Heart right ventricle (tissue), 16 donors: ENCODE measurements around the gene ZC3H12D. TPM values are rescaled to one million over a fixed set of nuclear protein-coding genes. Genes with fewer than 3 reads are reported as not detected.

Source experiments
- ATAC-seq, 8 donors: fragments of 200-7000 bp; cut with Tn5 transposase; one replicate each; pipeline ENCODE4 v1.9.1; 2020; ENCODE audit warnings: mild to moderate bottlenecking in 8 of 8, moderate library complexity in 8 of 8, moderate number of reproducible peaks in 1 of 8
- DNase-seq, 2 donors: peaks; one replicate each; pipeline ENCODE4 v3.0.0-alpha.2; 2020
- H3K27ac ChIP-seq, 10 donors: fragments of 200-600 bp; sonication (generic) in 2 of 10; one replicate each; pipeline versions ENCODE4 v1.5.0 to v1.8.0; 2020 to 2022; ENCODE audit warnings: mild to moderate bottlenecking in 3 of 10
- H3K27me3 ChIP-seq, 7 donors: fragments of 200-600 bp; one replicate each; pipeline ENCODE4 v1.8.0; 2021 to 2022; ENCODE audit warnings: mild to moderate bottlenecking in 2 of 7
- H3K36me3 ChIP-seq, 9 donors: fragments of 200-600 bp; sonication (generic) in 1 of 9; one replicate each; pipeline versions ENCODE4 v1.5.0 to v1.8.0; 2020 to 2022; ENCODE audit warnings: mild to moderate bottlenecking in 2 of 9
- H3K4me1 ChIP-seq, 9 donors: fragments of 200-600 bp; sonication (generic) in 1 of 9; one replicate each; pipeline versions ENCODE4 v1.5.0 to v1.8.0; 2020 to 2022; ENCODE audit warnings: mild to moderate bottlenecking in 4 of 9
- H3K4me3 ChIP-seq, 10 donors: fragments of 200-600 bp; sonication (generic) in 2 of 10; one replicate each; pipeline versions ENCODE4 v1.5.0 to v1.8.0; 2020 to 2022; ENCODE audit warnings: mild to moderate bottlenecking in 7 of 10, moderate library complexity in 2 of 10
- H3K9me3 ChIP-seq, 11 donors: fragments of 200-600 bp in 10 of 11; sonication (generic) in 2 of 11; one replicate each; pipeline versions ENCODE4 v1.5.0 to v1.8.0; 2013 to 2022; ENCODE audit warnings: mild to moderate bottlenecking in 2 of 11, control low read depth in 1 of 11, moderate library complexity in 1 of 11
- WGBS, 2 donors: extraction: QIAGEN DNeasy Blood & Tissue Kit; methylation state at CpG; one replicate each; pipeline ENCODE4 v1.1.7; 2013; ENCODE audit warnings: inconsistent platforms in 1 of 2; 5-methylcytosine and 5-hydroxymethylcytosine counted together
- intact Hi-C, 10 donors: fragments of 100-400 bp; cut with DNase I; formaldehyde crosslinking; loops; one replicate each; pipeline versions ENCODE4 v1.11.1 to v1.14.2; 2022
- polyA plus RNA-seq, 2 donors: library from polyadenylated mRNA; stranded (reverse); fragments of 200-250 nt; gene quantifications; one replicate each; pipeline ENCODE4 v1.2.3, GENCODE V29; 2013
- total RNA-seq, 10 donors: library from RNA; stranded (reverse); fragmentation: NEBNext Ultra II Directional in 3 of 10; extraction: Animal tissue kit (Norgen Biotek cat#: 25700) in 3 of 10; gene quantifications; one replicate each; pipeline versions ENCODE4 v1.2.1 to v1.2.4, GENCODE V29; 2021 to 2023
- TF ChIP-seq, protein P1 (sequence below), 9 donors: fragments of 200-600 bp; sonication (generic) in 2 of 9; IDR thresholded peaks; one replicate each; pipeline versions ENCODE4 v1.5.0 to v1.8.0; 2021 to 2022; ENCODE audit warnings: antibody characterized with exemption in 9 of 9, mild to moderate bottlenecking in 5 of 9, moderate library complexity in 1 of 9
- donor health status: Arrhythmogenic right ventricular cardiomyopathy.
- donor health status: ischemic (EF 13 %, LVEDD 7.1; RV severe dilation, severe dysfunction).
- donor health status: healthy with polysubstance abuse.
- donor health status: DM: no; HTN: yes; CAD: no.
- donor health status: DM: no; HTN: no; CAD: no.
- donor health status: ischemic (EF 25% LVEDD 6.9; RV normal size, moderate dysfunction).
- donor health status: ischemic (EF 25% LVEDD 5.7; RV mildly dilated, moderate dysfunction).
- donor health status: healthy.
- donor health status: DM: yes; HTN: yes; CAD: no.
- donor health status: Ischemic cardiomyopathy.
- donor health status: ischemic (EF 35%, LVEDD 5.7; RV mildly dilated, moderate dysfunction).
- donor health status: nonischemic (EF 11% LVEDD 7.7; RV severe dilation, severe dysfunction).
- donor health status: DM: yes; HTN: yes; CAD: no.
- donor health status: PGD.
- donor health status: ischemic (EF 29% LVEDD 5.4; RV normal size, mild dysfunction).
- donor health status: nonischemic (EF 23%, LVEDD 6.1; RV moderate dilation, normal function).

The ZC3H12D gene
- total and polyA plus RNA-seq, 12 donors: 0.14 to 1.2 (median 0.31) TPM

DNA sequence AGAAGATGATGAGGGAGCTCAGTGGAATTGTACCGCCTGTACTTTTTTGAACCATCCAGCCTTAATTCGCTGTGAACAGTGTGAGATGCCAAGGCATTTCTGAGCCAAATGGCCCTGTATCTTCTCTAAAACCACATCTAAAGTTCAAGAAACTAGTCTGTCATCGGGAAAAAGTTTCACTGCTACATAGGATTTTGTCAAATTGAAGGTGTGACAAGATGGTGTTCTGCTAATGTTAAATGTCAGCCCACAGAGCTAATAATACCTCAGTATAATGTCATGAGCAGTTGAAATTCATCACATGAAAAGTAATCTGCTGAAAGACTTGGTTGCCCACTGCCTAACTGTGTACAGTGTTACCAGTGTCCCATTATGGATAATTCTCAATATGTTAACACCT lies 75.2 kb downstream of the ZC3H12D start:
- TF ChIP-seq, protein P1, sequence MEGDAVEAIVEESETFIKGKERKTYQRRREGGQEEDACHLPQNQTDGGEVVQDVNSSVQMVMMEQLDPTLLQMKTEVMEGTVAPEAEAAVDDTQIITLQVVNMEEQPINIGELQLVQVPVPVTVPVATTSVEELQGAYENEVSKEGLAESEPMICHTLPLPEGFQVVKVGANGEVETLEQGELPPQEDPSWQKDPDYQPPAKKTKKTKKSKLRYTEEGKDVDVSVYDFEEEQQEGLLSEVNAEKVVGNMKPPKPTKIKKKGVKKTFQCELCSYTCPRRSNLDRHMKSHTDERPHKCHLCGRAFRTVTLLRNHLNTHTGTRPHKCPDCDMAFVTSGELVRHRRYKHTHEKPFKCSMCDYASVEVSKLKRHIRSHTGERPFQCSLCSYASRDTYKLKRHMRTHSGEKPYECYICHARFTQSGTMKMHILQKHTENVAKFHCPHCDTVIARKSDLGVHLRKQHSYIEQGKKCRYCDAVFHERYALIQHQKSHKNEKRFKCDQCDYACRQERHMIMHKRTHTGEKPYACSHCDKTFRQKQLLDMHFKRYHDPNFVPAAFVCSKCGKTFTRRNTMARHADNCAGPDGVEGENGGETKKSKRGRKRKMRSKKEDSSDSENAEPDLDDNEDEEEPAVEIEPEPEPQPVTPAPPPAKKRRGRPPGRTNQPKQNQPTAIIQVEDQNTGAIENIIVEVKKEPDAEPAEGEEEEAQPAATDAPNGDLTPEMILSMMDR (IDR thresholded peaks at IDR 0.05): no peak
- H3K36me3 ChIP-seq: peaks cover 0 to 57% (median 7%) of the 10 kb centered on the region in 9 donors
- ATAC-seq (peak in 7 of 8 donors; percentile 68 to 87 (median 77)), DNase-seq (no peak)
- H3K27ac ChIP-seq: peak overlapping the region in 6 of 10 donors; percentile 2 to 54 (median 38)
- no peaks in the 10 kb centered on the region for H3K27me3 ChIP-seq
- H3K9me3 ChIP-seq: no peaks in the 10 kb centered on the region
- WGBS, 2 donors: 67 to 81% methylated on average over 3 of the region's 3 CpGs
- H3K4me3 ChIP-seq: no peak overlapping the region
- H3K4me1 ChIP-seq: peaks cover 0 to 31% (median 6%) of the 10 kb centered on the region in 9 donors
- intact Hi-C loops: loop anchor here in 4 of 10 donors (2.0 to 10.0 kb wide), 4 partner anchors 91 to 215 kb away; partner anchors contain the start of gene TAB2 (in 3 of the 4)

DNA sequence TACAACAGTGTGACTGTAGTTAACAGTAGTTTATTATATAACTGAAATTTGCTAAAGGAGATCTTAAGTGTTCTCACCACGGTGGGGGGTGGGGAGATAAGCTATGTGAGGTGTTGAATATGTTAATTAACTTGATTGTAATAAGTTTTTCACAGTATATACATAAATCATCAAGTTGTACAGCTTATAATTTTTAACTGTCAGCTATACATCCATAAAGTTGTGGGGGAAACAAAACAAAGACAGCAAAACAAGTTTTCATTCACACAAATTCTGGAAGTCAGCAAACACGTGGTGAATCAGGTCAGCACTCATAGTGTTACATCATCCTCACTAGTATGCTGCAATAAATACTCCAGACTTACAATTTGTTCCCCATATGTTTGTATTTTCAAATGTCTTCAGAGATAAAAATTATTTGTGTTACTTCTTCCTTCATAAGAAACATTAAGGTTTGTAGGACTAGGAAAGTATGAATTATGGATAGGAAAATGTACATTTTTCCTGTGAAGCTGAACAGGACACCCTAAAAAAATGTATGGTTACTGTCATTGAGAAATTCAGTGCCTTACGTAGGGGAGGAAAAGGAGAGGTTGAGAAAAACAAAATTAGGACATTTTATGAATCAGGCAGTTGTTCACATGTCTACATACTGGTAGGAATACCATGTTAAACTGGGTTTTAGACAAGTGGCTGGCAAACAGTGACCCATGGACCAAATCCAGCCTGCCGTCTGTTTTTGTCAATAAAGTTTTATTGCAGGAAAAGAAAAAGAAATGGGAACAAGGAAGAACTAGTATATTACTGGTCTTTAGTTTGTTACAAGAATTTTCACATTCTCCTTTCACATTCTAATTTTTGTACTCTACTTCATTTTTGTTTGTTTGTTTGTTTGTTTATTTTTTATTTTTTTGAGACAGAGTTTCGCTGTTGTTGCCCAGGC lies 78.7 kb downstream of the ZC3H12D start:
- no peaks in the 10 kb centered on the region for H3K27me3 ChIP-seq
- H3K4me3 ChIP-seq: no peak overlapping the region
- peak overlapping the region in 1 of 10 donors; percentile 3 for H3K27ac ChIP-seq
- TF ChIP-seq, protein P1 (IDR thresholded peaks at IDR 0.05): no peak
- 82 to 83% methylated on average over 5 of the region's 5 CpGs for WGBS, 2 donors
- intact Hi-C loops: loop anchor here in 2 of 10 donors (10.0 kb wide), 1 partner anchor 91 kb away; the partner anchor contains the start of gene TAB2 (in 2 of the 2)
- ATAC-seq: no peak
- no peak for DNase-seq
- H3K36me3 ChIP-seq: peaks cover 0 to 83% (median 9%) of the 10 kb centered on the region in 9 donors
- H3K4me1 ChIP-seq: peaks cover 0 to 20% (median 6%) of the 10 kb centered on the region in 9 donors
- no peaks in the 10 kb centered on the region for H3K9me3 ChIP-seq

DNA sequence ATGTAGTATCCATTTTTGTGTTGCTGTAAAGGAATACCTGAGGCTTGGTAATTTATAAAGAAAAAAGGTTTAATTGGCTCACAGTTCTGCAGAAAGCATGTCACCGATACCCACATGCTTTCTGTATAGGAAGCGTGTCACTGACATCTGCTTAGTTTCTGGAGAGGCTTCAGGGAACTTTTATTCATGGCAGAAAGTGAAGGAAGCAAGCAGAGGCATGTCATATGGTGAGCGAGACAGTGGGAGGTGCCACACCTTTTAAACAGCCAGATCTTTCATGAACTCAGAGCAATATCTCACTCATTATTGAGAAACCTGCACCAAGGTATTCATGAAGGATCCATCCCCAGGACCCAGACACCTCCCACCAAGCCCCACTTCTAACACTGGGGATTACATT lies 81.3 kb downstream of the ZC3H12D start:
- Histone ChIP-seq H3K27ac (no peak overlapping the region), H3K36me3 (peaks cover 0 to 84% (median 17%) of the 10 kb centered on the region in 9 donors), H3K4me3 (no peak overlapping the region), H3K4me1 (peaks cover 0 to 5% (median 0%) of the 10 kb centered on the region in 9 donors), H3K9me3 (no peaks in the 10 kb centered on the region), H3K27me3 (no peaks in the 10 kb centered on the region)
- intact Hi-C loops: loop anchor here in 2 of 10 donors (10.0 kb wide), 1 partner anchor 89 kb away; the partner anchor contains the start of gene TAB2 (in 2 of the 2)
- WGBS, 2 donors: 99 to 100% methylated on average over 3 of the region's 3 CpGs
- ATAC-seq (no peak), DNase-seq (no peak)
- TF ChIP-seq, protein P1 (IDR thresholded peaks at IDR 0.05): no peak

DNA sequence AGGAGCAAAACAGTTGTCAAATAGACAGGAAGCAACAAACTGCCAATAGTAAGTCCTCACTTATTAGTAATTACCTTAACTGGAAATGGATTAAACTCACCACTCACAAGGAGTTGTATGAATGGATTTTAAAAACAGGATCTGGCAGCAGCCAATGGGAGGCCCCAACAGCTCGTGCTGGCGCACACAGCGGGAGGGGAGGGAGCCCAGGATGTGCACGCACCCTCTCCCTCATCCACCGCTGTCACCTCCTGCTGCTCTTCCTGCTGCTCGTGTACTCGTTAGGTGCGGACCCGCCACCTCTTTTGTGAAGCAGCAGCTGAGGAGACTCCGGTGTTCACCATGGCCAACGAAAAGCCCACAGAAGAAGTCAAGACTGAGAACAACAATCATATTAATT lies 84.8 kb downstream of the ZC3H12D start, which contains the start of gene SUMO4:
SUMO4 (plus strand) TSS at position 213 of the 400 bp plus-strand sequence; CDS start at position 343, 130 bp downstream.
- Histone ChIP-seq H3K27ac (no peak within 1 kb of the TSS), H3K9me3 (no peaks in the 10 kb centered on the region), H3K27me3 (no peaks in the 10 kb centered on the region), H3K36me3 (peaks cover 0 to 87% (median 17%) of the 10 kb centered on the region in 9 donors), H3K4me3 (no peak within 1 kb of the TSS), H3K4me1 (peaks cover 0 to 3% (median 0%) of the 10 kb centered on the region in 9 donors)
- 97 to 98% methylated on average over 11 of the region's 11 CpGs for WGBS, 2 donors
- TF ChIP-seq, protein P1 (IDR thresholded peaks at IDR 0.05): no peak
- ATAC-seq (no peak), DNase-seq (no peak)
- intact Hi-C loops: loop anchor here in 2 of 10 donors (10.0 kb wide), 1 partner anchor 85 kb away; the partner anchor contains the start of gene TAB2 (in 2 of the 2)
